Thyroid gland (tissue), 4 donors: ENCODE measurements around the gene WNT7B.

Source experiments
- POLR2A ChIP-seq, 2 donors: fragments of 450-650 bp; IDR thresholded peaks; one replicate each; pipeline ENCODE4 v1.6.1; 2017; ENCODE audit warnings: antibody characterized with exemption in 2 of 2, mild to moderate bottlenecking in 2 of 2, moderate library complexity in 1 of 2
- TF ChIP-seq, protein P1 (sequence below), 6 experiments: fragments of 200-600 bp in 3 of 6; fragments of 450-650 bp in 3 of 6; sonication (generic) in 3 of 6; IDR thresholded peaks; one replicate each; pipeline ENCODE4 v1.5.1; 2016 to 2019; ENCODE audit warnings: antibody characterized with exemption in 6 of 6, mild to moderate bottlenecking in 2 of 6, inconsistent platforms in 1 of 6, moderate library complexity in 1 of 6

DNA sequence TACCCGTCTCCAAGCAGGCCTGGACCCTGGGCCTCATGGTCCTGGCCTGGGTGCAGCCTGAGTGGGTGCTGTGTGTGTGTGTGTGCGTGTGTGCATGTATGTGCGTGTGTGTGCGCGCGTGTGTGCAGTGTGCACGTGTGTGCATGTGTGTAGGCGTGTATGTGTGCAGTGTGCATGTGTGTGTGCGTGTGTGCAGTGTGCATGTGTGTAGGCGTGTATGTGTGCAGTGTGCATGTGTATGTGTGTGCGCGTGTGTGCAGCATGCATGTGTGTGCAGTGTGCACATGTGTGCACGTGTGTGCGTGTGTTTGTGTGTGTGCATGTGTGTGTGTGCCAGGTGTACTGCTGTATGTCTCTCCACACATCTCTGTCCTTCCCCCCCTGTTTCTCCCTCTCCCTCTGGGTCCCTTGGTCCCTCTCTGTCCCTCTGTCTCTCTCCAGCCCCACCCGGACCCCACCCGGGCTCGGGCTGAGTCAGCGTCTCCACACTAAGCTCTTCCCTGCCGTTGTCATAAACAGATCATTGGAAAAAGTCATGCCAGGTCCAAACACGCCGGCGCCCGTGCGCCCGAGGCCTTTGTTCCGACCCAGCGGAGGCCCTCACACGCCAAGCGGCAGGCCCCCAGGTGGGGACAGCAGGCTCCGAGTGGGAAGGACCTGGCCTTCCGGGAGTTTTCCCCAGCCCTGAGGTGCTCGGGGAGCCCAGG is 34.0 kb downstream of the WNT7B start:
- TF ChIP-seq, protein P1, sequence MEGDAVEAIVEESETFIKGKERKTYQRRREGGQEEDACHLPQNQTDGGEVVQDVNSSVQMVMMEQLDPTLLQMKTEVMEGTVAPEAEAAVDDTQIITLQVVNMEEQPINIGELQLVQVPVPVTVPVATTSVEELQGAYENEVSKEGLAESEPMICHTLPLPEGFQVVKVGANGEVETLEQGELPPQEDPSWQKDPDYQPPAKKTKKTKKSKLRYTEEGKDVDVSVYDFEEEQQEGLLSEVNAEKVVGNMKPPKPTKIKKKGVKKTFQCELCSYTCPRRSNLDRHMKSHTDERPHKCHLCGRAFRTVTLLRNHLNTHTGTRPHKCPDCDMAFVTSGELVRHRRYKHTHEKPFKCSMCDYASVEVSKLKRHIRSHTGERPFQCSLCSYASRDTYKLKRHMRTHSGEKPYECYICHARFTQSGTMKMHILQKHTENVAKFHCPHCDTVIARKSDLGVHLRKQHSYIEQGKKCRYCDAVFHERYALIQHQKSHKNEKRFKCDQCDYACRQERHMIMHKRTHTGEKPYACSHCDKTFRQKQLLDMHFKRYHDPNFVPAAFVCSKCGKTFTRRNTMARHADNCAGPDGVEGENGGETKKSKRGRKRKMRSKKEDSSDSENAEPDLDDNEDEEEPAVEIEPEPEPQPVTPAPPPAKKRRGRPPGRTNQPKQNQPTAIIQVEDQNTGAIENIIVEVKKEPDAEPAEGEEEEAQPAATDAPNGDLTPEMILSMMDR (IDR thresholded peaks at IDR 0.05): no peak
- TF ChIP-seq POLR2A (IDR thresholded peaks at IDR 0.05): no peak
